Measurements from ENCODE around the gene NTN3.

DNA sequence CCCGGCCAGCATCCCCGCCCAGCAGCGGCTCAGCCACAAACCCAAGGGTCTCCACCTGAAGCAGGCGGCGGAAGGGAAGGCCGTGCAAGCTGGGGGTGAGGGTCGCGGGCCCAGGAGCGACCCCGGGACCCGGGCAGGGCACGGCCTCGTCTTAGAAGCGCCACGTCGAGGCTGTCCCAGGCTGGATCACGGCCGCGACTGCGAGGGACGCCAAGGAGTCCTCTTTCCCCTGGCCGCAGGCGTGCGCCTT is 42.4 kb upstream of the NTN3 start:
- TF ChIP-seq, protein P1, sequence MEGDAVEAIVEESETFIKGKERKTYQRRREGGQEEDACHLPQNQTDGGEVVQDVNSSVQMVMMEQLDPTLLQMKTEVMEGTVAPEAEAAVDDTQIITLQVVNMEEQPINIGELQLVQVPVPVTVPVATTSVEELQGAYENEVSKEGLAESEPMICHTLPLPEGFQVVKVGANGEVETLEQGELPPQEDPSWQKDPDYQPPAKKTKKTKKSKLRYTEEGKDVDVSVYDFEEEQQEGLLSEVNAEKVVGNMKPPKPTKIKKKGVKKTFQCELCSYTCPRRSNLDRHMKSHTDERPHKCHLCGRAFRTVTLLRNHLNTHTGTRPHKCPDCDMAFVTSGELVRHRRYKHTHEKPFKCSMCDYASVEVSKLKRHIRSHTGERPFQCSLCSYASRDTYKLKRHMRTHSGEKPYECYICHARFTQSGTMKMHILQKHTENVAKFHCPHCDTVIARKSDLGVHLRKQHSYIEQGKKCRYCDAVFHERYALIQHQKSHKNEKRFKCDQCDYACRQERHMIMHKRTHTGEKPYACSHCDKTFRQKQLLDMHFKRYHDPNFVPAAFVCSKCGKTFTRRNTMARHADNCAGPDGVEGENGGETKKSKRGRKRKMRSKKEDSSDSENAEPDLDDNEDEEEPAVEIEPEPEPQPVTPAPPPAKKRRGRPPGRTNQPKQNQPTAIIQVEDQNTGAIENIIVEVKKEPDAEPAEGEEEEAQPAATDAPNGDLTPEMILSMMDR (IDR thresholded peaks at IDR 0.05; ENCODE audit: borderline replicate concordance, extremely low read depth, low read length, poor library complexity, severe bottlenecking) = no peak
- no peak for TF ChIP-seq EZH2 (IDR thresholded peaks at IDR 0.05; ENCODE audit: borderline replicate concordance, low read depth, low read length, severe bottlenecking)
